Neutrophil (primary cell): Measurements from ENCODE around the gene CDH13.

Experiments
- H3K27ac ChIP-seq: fragments of 200-600 bp; sonication (generic); 2 replicates; pipeline ENCODE4 v1.5.1; 2016; ENCODE audit warnings: mild to moderate bottlenecking, moderate library complexity
- H3K27me3 ChIP-seq: fragments of 200-600 bp; sonication (generic); 2 replicates; pipeline ENCODE4 v1.6.0; 2016; ENCODE audit warnings: mild to moderate bottlenecking
- H3K36me3 ChIP-seq: fragments of 200-600 bp; sonication (generic); 2 replicates; pipeline ENCODE4 v1.5.1; 2017
- H3K4me1 ChIP-seq, 2 experiments: fragments of 200-600 bp in 1 of 2; sonication (generic) in 1 of 2; 1 replicate in 1 of 2; 2 replicates in 1 of 2; pipeline versions ENCODE4 v1.5.1 to v1.6.1; 2013 to 2016; ENCODE audit warnings: low read depth in 1 of 2, low read length in 1 of 2, mild to moderate bottlenecking in 1 of 2, moderate library complexity in 1 of 2; ENCODE audit not compliant: control insufficient read depth in 1 of 2, insufficient read depth in 1 of 2
- H3K4me3 ChIP-seq, 2 experiments: fragments of 200-600 bp in 1 of 2; sonication (generic) in 1 of 2; 1 replicate in 1 of 2; 2 replicates in 1 of 2; pipeline ENCODE4 v1.5.1; 2013 to 2016; ENCODE audit warnings: low read depth in 1 of 2, low read length in 1 of 2, mild to moderate bottlenecking in 1 of 2, moderate library complexity in 1 of 2
- H3K9me3 ChIP-seq: fragments of 200-600 bp; sonication (generic); 2 replicates; pipeline ENCODE4 v1.5.1; 2016
- TF ChIP-seq, protein P1 (sequence below): fragments of 200-600 bp; sonication (generic); IDR thresholded peaks from 2 replicates; pipeline ENCODE4 v1.5.1; 2016; ENCODE audit warnings: antibody characterized with exemption

CDH13 gene

DNA sequence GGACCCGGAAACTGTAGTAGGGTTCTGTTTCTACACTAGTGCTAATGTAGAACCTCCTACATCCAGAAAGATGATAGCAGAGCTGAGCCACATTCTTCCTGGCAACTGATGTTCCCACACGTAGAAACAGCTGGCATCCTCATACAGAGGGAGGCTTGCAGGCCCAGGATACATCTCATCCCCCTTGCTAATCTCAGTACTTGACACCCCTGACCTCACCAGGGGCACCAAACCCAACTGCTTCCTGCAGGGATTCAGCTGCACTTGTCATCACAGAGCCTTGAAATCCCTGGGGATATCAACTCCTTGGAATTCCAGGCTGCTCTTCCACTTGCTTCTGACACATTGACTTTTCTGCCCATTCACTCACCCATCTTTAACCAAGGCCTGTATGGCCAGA is 1105.8 kb downstream of the CDH13 start:
- H3K36me3 ChIP-seq, result no peaks in the 10 kb centered on the region
- H3K4me1 ChIP-seq, result peaks cover under 1 to 8% of the 10 kb centered on the region in 2 experiments
- H3K27me3 ChIP-seq, result no peaks in the 10 kb centered on the region
- H3K27ac ChIP-seq, result no peak overlapping the region
- H3K4me3 ChIP-seq, result no peak overlapping the region
- TF ChIP-seq, protein P1, sequence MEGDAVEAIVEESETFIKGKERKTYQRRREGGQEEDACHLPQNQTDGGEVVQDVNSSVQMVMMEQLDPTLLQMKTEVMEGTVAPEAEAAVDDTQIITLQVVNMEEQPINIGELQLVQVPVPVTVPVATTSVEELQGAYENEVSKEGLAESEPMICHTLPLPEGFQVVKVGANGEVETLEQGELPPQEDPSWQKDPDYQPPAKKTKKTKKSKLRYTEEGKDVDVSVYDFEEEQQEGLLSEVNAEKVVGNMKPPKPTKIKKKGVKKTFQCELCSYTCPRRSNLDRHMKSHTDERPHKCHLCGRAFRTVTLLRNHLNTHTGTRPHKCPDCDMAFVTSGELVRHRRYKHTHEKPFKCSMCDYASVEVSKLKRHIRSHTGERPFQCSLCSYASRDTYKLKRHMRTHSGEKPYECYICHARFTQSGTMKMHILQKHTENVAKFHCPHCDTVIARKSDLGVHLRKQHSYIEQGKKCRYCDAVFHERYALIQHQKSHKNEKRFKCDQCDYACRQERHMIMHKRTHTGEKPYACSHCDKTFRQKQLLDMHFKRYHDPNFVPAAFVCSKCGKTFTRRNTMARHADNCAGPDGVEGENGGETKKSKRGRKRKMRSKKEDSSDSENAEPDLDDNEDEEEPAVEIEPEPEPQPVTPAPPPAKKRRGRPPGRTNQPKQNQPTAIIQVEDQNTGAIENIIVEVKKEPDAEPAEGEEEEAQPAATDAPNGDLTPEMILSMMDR, result no peak
- H3K9me3 ChIP-seq, result peaks cover 6% of the 10 kb centered on the region

DNA sequence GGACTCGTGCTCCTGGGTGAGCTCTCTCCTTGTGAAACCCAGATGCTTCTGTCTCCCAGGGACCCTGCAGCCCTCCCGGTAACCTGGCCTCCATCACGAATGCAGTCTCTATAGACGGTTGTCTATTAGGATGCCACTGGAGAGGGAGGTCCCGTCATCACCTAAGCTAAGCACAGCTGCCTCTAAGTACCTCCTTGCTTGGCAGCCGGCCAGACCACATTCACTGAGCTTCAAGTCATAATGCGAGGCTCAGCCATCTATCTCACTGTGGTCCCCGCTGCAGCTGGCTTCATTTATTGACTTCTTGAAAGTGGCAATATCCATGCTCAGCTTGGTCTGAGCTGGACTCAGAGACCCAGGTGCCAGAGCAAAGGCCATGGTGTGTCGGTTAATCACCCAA is 1106.5 kb downstream of the CDH13 start:
- H3K27me3 ChIP-seq, result no peaks in the 10 kb centered on the region

DNA sequence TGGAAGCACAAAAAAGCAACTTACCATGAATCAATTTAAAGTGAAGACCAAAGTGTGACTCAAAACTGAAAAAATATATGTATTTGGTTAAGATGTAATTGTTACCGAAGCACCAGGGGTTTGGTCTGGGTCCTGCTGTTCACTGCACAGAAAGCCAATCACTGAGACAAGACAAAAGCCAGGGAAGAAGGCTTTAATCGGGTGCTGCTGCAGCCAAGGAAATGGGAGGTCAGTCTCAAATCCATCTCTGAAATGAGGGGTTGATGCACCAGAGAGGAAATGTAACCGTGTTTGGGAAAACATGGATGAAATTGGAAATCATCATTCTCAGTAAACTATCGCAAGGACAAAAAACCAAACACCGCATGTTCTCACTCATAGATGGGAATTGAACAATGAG is 1107.4 kb downstream of the CDH13 start:
- Histone ChIP-seq H3K27ac (no peak overlapping the region), H3K27me3 (no peaks in the 10 kb centered on the region), H3K9me3 (peaks cover 6% of the 10 kb centered on the region), H3K36me3 (no peaks in the 10 kb centered on the region), H3K4me1 (no peaks in the 10 kb centered on the region), H3K4me3 (no peak overlapping the region)
- TF ChIP-seq, protein P1, result no peak

More for the DNA sequence above, 1106.5 kb downstream of the CDH13 start:
- Histone ChIP-seq H3K9me3 (peaks cover 6% of the 10 kb centered on the region), H3K4me3 (no peak overlapping the region), H3K27ac (no peak overlapping the region), H3K36me3 (no peaks in the 10 kb centered on the region), H3K4me1 (peaks cover 0 to 1% of the 10 kb centered on the region in 2 experiments)
- TF ChIP-seq, protein P1, result no peak

DNA sequence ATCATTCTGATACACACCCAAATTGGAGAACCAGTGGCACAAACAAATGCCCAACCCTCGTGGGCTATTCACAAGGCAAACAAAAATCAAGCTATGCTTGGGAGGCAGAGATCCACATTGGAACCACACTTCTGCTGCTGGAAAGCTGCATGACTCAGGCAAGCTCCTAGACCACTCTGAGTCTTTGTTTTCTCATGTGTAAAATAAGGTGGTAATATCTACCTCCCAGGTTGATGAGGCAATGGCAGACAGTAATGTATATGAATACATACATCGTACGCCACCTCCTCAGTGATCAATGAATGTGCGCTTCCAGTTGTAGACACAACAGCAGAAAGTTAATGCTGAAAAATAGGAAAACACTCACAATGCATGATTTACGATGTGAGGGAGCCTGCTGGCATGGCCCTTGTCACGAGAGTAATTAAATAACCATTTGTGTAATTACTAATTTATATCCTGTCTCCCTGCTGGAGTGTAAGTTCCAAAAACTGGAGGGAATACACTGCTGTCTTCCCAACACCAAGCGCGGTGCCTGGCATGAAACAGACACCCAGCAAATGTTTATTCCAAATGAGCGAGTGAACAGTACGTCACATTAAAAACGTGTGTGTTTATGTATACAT is 1111.1 kb downstream of the CDH13 start:
- H3K27ac ChIP-seq, result no peak overlapping the region
- no peaks in the 10 kb centered on the region for H3K27me3 ChIP-seq
- peaks cover 6% of the 10 kb centered on the region for H3K9me3 ChIP-seq
- no peaks in the 10 kb centered on the region for H3K36me3 ChIP-seq
- H3K4me1 ChIP-seq, result no peaks in the 10 kb centered on the region
- TF ChIP-seq, protein P1, result no peak
- H3K4me3 ChIP-seq, result no peak overlapping the region

DNA sequence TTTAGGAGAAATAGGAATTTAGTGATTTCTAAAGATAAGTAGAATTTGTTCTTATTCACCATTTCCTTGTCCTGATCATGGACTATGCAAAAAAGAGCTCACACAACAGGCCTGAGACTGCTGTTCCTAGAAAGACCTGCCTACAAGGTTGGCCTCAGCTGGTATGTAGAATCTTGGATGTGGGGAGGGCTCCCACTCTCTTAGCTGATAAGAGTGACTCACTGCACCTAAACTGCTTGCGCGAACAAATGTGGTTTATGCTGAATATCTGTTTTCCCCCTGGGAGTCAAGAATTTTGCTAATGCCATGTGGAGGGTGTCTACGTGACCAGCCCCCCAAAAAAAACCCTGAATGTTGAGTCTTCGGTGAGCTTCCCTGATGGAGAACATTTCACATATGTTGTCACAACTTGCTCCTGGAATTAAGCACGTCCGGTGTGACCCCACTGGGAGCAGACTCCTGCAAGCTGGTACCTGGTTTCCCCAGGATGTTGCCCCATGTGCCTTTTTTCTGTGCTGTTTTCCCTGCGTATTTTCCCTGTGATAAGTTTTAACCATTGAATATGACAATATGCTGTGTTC is 1112.2 kb downstream of the CDH13 start:
- Histone ChIP-seq H3K36me3 (no peaks in the 10 kb centered on the region), H3K27ac (no peak overlapping the region), H3K4me1 (no peaks in the 10 kb centered on the region), H3K4me3 (no peak overlapping the region), H3K9me3 (no peaks in the 10 kb centered on the region), H3K27me3 (no peaks in the 10 kb centered on the region)
- TF ChIP-seq, protein P1, result no peak
